OCI-LY7 (cell line): ENCODE results near the gene SCGB1C2. TPM values are rescaled to one million over a fixed set of nuclear protein-coding genes. Genes with fewer than 3 reads are reported as not detected.

Experiments used
- BruUV-seq: library from RNA; stranded (reverse); fragments of 400-500 nt; replicated peaks from 2 replicates; lab custom pipeline; 2021; lab: Mats Ljungman, UMichigan
- CTCF ChIA-PET: fragments of 300-600 bp; sonication (Branson Sonifier 250); formaldehyde crosslinking; loops from one replicate; lab custom pipeline; 2022; ENCODE audit warnings: antibody characterized with exemption; ENCODE audit not compliant: unreplicated experiment; lab: Charles Lee
- POLR2A ChIA-PET: fragments of 300-600 bp; sonication (Branson Sonifier 250); formaldehyde crosslinking; loops from one replicate; lab custom pipeline; 2022; ENCODE audit warnings: antibody characterized with exemption; lab: Charles Lee
- DNase-seq: peaks from one replicate; pipeline ENCODE4 v3.0.0-alpha.2; 2015; ENCODE audit warnings: low spot score
- H2AFZ ChIP-seq: fragments of 200-600 bp; sonication (generic), shearing (Covaris generic); 2 replicates; pipeline ENCODE4 v1.6.1; 2014; ENCODE audit warnings: mild to moderate bottlenecking, antibody characterized with exemption, low read length, moderate library complexity
- H3K27ac ChIP-seq: fragments of 200-600 bp; sonication (generic); 2 replicates; pipeline ENCODE4 v1.5.1; 2014; ENCODE audit warnings: mixed run types, low read depth, mild to moderate bottlenecking, moderate library complexity, low read length, inconsistent platforms; ENCODE audit not compliant: poor library complexity, severe bottlenecking
- H3K36me3 ChIP-seq: fragments of 200-600 bp; sonication (generic); 2 replicates; pipeline ENCODE4 v1.6.1; 2014; ENCODE audit warnings: mild to moderate bottlenecking, antibody characterized with exemption, low read length, moderate library complexity, mixed read lengths; ENCODE audit not compliant: insufficient read depth
- H3K4me1 ChIP-seq: fragments of 200-600 bp; sonication (generic); 2 replicates; pipeline ENCODE4 v1.5.1; 2014; ENCODE audit warnings: mild to moderate bottlenecking, low read length; ENCODE audit not compliant: insufficient read depth, poor library complexity, severe bottlenecking
- H3K4me2 ChIP-seq: fragments of 200-600 bp; sonication (generic); 2 replicates; pipeline ENCODE4 v1.6.1; 2014; ENCODE audit warnings: mild to moderate bottlenecking, low read length
- H3K4me3 ChIP-seq: fragments of 200-600 bp; sonication (generic); 2 replicates; pipeline ENCODE4 v1.5.1; 2014; ENCODE audit warnings: mild to moderate bottlenecking, low read depth, low read length; ENCODE audit not compliant: poor library complexity, severe bottlenecking
- H3K79me2 ChIP-seq: fragments of 200-600 bp; sonication (generic); 2 replicates; pipeline ENCODE4 v1.6.1; 2016; ENCODE audit warnings: low read depth, mild to moderate bottlenecking, low read length, moderate library complexity, mixed read lengths; ENCODE audit not compliant: insufficient read depth
- H3K9me2 ChIP-seq: fragments of 200-600 bp; sonication (generic); 2 replicates; pipeline ENCODE4 v1.6.1; 2016; ENCODE audit warnings: mild to moderate bottlenecking, low read length, mixed read lengths; ENCODE audit not compliant: insufficient read depth
- H3K9me3 ChIP-seq: fragments of 200-600 bp; sonication (generic); 2 replicates; pipeline ENCODE4 v1.6.1; 2014; ENCODE audit warnings: mild to moderate bottlenecking, mixed run types, low read length, mixed read lengths
- H4K20me1 ChIP-seq: fragments of 200-600 bp; sonication (generic); 2 replicates; pipeline ENCODE4 v1.6.1; 2014; ENCODE audit warnings: mild to moderate bottlenecking, antibody characterized with exemption, low read length, moderate library complexity, mixed read lengths; ENCODE audit not compliant: insufficient read depth
- EZH2phosphoT487 ChIP-seq: fragments of 200-600 bp; sonication (generic); IDR thresholded peaks from 2 replicates; pipeline ENCODE4 v1.6.1; 2018; ENCODE audit warnings: low read depth, borderline replicate concordance, mild to moderate bottlenecking, mixed run types, antibody characterized with exemption, low read length, moderate library complexity, mixed read lengths
- intact Hi-C: fragments of 100-400 bp; cut with micrococcal nuclease; formaldehyde crosslinking; loops from one replicate; pipeline ENCODE4 v1.10.0; 2022; ENCODE audit not compliant: unreplicated experiment
- total RNA-seq, 2 experiments: library from RNA; depleted of rRNA in 1 of 2; stranded (reverse); fragments of >200 nt in 1 of 2; shearing (Covaris generic) in 1 of 2; gene quantifications; 2 replicates each; pipeline ENCODE4 v1.2.3, GENCODE V29; 2014 to 2022
- TF ChIP-seq, protein P1 (sequence below): fragments of 200-600 bp; sonication (generic); conservative IDR thresholded peaks from 2 replicates; pipeline ENCODE4 v1.5.1; 2014; ENCODE audit warnings: mild to moderate bottlenecking, antibody characterized with exemption, low read length, moderate library complexity, mixed read lengths

SCGB1C2 gene
- total RNA-seq, 2 experiments from 2014 or later = not detected

DNA sequence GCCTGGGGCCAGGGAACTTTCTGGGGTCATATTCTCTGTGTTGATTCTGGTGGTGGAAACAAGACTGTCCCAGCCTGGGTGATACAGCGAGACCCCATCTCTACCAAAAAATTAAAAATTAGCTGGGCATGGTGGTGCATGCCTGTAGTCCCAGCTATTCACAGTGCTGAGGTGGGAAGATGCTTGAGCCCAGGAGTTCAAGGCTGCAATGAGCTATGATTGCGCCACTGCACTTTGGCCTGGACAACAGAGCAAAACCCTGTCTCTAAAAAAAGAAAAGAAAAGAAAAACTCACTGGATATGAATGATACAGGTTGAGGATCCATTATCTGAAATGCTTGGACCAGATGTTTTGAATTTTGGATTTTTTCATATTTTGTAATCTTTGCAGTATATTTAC lies 13.6 kb downstream of the SCGB1C2 start:
- Histone ChIP-seq H3K79me2 (no peaks in the 10 kb centered on the region), H2AFZ (no peak overlapping the region), H3K4me1 (no peaks in the 10 kb centered on the region), H3K27ac (no peak overlapping the region), H4K20me1 (no peaks in the 10 kb centered on the region), H3K9me2 (no peaks in the 10 kb centered on the region), H3K36me3 (no peaks in the 10 kb centered on the region), H3K4me2 (no peak overlapping the region), H3K9me3 (no peaks in the 10 kb centered on the region), H3K4me3 (no peak overlapping the region)
- TF ChIP-seq, protein P1, sequence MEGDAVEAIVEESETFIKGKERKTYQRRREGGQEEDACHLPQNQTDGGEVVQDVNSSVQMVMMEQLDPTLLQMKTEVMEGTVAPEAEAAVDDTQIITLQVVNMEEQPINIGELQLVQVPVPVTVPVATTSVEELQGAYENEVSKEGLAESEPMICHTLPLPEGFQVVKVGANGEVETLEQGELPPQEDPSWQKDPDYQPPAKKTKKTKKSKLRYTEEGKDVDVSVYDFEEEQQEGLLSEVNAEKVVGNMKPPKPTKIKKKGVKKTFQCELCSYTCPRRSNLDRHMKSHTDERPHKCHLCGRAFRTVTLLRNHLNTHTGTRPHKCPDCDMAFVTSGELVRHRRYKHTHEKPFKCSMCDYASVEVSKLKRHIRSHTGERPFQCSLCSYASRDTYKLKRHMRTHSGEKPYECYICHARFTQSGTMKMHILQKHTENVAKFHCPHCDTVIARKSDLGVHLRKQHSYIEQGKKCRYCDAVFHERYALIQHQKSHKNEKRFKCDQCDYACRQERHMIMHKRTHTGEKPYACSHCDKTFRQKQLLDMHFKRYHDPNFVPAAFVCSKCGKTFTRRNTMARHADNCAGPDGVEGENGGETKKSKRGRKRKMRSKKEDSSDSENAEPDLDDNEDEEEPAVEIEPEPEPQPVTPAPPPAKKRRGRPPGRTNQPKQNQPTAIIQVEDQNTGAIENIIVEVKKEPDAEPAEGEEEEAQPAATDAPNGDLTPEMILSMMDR = no peak
- no peak for TF ChIP-seq EZH2phosphoT487
- POLR2A ChIA-PET = no interaction called here
- no peak for DNase-seq
- CTCF ChIA-PET = no interaction called here
- BruUV-seq = no TSS peak
- intact Hi-C loops = no loop called here

- H3K27ac ChIP-seq = no peak overlapping the region
- intact Hi-C loops = no loop called here
- TF ChIP-seq, protein P1 = no peak
- TF ChIP-seq EZH2phosphoT487 = no peak
- no peaks in the 10 kb centered on the region for H3K9me2 ChIP-seq
- POLR2A ChIA-PET = interaction anchor here (0.6 kb wide), 1 partner anchor 673 kb away, joined by 3 read pairs; no protein-coding TSS in a partner anchor
- no peaks in the 10 kb centered on the region for H3K79me2 ChIP-seq
- CTCF ChIA-PET = no interaction called here
- no peak overlapping the region for H2AFZ ChIP-seq
- no peak overlapping the region for H3K4me2 ChIP-seq
- BruUV-seq = no TSS peak
- no peaks in the 10 kb centered on the region for H3K36me3 ChIP-seq
- H3K4me1 ChIP-seq = no peaks in the 10 kb centered on the region
- DNase-seq = no peak
- H3K4me3 ChIP-seq = no peak overlapping the region
- H4K20me1 ChIP-seq = no peaks in the 10 kb centered on the region
- H3K9me3 ChIP-seq = no peaks in the 10 kb centered on the region
These were observed 14.8 kb downstream of the SCGB1C2 start for GRCh38 chr17:151886-152859.
